Renal cortex interstitium (tissue), 11 donors: ENCODE measurements around the gene COL26A1. TPM values are rescaled to one million over a fixed set of nuclear protein-coding genes. Genes with fewer than 3 reads are reported as not detected.
"Not testable (repeated sequence)": the region's sequence is repeated elsewhere in the genome, so short reads cannot be mapped to it uniquely, and the experiment has no call there.

ENCODE experiments used
- DNase-seq, 11 donors: peaks; one replicate each; pipeline ENCODE4 v3.0.0-alpha.2; 2013; ENCODE audit warnings: low read depth in 9 of 11, low spot score in 4 of 11; ENCODE audit errors: extremely low read depth in 1 of 11
- polyA plus RNA-seq, 3 donors: library from polyadenylated mRNA; unstranded; fragments of 120-200 nt; gene quantifications; one replicate each; pipeline ENCODE4 v1.2.1, GENCODE V29; 2013; ENCODE audit not compliant: insufficient read length in 3 of 3

COL26A1 gene
- polyA plus RNA-seq, 3 donors = 22.3 to 34.7 (median 28.3) TPM

DNA sequence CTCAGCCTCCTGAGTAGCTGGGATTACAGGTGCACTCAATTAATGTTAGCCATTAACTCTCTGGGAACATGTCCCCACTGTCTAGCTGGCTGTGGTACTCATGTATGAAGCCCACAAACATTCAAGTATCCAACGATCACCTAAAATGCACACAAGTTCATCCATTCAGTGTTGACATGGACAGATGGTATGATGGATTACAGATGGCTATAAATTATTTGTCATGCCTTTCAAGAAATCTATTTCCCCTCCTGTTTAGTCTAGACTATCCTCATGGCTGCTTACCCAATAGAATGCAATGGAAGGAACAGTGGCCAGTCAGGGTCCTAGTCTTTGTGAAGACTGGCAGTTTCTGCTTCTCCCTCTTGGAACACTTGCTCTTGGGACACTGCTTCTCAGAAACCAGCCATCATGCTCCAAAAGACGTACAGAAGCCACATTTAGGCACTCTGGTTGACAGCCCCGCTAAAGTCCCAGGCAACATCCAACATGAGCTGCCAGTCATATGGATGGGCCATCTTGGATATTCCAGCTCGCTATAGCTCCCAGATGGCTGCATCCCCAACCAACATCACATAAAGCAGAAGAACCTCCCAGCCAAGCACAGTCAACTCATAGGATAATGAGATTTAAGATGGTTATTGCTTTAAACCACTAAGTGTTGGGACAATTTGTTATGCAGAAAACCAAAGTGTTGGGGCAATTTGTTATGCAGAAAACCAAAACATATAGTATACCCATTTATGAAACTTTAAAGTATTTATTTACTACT, 233.3 kb downstream of the COL26A1 start:
- no peak for DNase-seq

- no peak for DNase-seq
Observed at GRCh38 chr7:101596898-101597297, 234.2 kb downstream of the COL26A1 start.

DNA sequence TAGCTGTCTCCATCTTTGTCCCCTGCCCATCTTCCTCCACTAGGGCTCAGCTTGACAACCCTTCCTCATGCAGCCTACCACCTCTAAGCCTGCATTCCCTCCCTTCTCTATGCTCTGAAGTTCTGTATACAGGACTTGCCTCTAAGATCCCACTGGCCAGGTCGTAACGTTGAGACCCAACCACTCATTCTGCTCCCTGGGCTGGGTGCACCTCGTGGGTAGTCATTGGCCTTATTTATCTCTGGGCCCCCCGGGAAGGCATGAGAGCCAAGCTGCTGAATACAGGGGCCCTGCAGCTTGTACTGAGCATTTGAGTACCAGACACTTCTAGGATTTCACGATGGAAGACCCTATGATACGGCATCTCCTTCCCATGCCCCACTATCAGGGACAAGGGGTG, 235.3 kb downstream of the COL26A1 start:
- DNase-seq = no peak

GRCh38 chr7:101598422-101598985, 235.8 kb downstream of the COL26A1 start:
- DNase-seq = no peak

- DNase-seq = no peak
Observed at GRCh38 chr7:101598986-101599771, 236.5 kb downstream of the COL26A1 start.

DNA sequence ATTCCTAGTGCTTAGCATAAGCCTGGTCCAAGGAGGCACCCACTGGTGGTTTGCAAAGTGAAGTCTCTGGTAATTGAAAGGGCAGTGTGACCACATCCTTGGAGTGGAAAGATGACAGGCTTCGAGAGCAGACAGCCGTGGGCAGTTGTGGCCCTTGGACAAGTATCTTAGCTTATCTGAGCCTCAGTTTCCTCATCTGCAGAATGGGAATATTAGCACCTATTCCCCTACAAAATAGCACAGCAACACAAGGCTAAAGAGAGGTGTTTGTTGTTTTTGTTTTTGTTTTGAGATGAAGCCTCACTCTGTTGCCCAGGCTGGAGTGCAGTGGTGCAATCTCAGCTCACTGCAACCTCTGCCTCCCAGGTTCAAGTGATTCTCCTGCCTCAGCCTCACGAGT, 237.1 kb downstream of the COL26A1 start:
- no peak for DNase-seq

DNA sequence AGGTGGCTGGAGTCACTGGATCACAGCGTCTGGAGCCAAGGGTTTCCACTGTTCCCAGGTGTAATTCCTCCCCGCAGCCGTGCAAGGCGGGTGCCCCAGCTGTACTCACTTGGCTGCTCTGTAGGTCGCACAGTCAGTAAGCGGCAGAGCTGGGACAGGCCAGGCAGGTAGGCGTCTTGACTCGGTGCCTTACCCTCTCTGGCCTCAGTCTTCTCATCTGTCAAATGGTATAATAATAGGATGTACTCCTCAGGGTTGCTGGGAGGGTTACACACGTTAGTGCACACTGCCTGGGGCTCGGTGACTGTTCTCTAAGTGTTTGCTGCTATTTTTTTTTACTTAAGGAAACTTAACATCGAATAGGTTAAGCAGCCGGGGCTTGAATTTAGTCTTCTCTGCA, 239.4 kb downstream of the COL26A1 start:
- DNase-seq = no peak

GRCh38 chr7:101602484-101603241, 240.0 kb downstream of the COL26A1 start:
- DNase-seq = peak in 10 of 11 donors; percentile 62 to 82 (median 77)

DNA sequence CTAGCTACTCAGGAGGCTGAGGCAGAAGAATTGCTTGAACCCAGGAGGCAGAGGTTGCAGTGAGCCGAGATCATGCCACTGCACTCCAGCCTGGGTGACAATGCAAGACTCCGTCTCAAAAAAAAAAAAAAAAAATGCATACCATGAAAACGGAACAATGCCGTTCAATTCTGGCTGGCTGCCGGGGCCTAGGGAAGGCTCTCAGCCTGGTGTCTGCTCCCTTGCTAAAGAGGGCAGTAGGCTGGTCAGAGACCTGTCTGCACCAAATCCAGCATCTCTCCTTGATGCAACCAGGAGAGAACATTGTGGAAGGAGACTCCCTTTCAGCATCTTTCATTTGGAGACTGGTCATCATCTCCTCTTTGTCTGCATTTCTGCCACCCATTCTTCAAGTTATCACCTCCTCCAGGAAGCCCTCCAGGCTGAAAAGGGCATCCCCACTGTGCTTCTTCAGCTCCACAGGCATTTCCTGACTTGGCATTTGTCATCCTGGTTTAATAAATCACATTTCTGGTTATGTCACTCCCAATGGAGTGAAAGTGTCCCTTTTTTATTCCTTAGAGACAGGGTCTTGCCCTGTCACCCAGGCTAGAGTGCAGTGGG, 241.8 kb downstream of the COL26A1 start:
- no peak for DNase-seq

- DNase-seq = not testable (repeated sequence)
Observed at GRCh38 chr7:101604934-101605332, 242.3 kb downstream of the COL26A1 start.

DNA sequence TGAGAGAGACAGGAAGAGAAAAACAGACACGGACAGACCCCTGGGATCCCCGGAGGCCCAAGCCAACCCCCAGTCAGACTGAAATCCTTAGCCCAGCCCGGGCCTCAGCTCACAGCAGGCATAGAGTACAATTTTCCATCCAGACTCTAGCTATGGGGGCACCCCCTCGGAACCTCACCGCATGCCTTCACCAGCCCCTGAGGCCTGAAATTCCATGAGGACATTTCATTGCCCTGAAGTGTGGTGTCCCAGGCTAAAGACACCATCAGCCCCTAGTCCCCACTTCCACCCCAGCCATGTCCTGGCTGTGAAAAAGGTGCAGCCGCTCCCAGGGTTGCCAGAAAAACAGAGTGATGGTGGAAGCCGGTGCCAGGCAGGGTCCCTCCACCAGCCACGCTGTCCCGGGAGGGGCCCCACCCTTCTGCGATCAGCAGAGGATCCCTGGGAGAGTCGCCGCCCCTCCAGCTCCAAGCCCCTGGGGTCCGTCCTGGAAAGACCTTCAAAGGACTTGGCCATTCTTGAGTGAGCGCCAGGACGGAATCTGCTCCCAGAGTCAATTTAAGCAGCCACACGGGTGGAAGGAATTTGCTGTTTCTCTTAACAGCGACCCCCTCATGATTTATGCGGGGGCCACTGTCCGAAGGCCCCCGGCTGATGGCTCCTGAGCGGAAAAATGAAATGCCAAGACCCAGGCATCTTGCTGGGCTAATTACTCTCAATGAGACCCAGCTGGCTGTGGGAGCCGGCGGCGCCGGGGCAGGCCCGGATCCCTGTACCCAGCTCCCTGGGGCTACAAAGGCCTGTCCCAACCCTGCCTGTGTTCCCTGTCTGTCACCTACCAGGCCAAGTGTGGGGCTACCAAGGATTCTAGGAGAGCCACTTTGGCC, 243.2 kb downstream of the COL26A1 start:
- DNase-seq = no peak

DNA sequence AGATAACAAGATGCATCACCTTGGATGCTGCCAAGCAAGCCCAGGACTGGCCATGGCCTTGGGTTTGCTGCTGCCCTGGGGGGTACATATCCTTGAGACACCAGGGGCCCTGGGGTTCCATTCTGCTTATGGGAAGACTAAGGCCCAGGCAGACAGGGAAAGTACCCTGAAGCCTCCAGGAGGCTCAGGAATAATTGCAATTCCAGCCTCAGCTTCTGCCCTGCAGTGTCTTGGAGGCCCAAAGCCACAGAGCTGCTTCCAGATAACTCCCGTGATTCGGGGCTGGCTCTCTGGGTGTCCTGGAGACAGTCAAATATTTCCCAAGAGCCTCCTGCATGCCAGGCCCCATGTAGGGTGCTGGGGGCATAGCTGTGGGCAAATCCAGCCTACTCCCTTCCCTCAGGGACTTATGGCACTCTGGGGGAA, 243.8 kb downstream of the COL26A1 start:
- DNase-seq = no peak

Other genes starting within 250 kb of the COL26A1 start
- gene SERPINE1, start 235.8 kb upstream of the COL26A1 start, polyA plus RNA-seq = 1 to 10 TPM in 2 of 3 donors, under 1 TPM in 1; 0.89 to 1.5 (median 1.1) TPM
- gene AP1S1, start 208.4 kb upstream of the COL26A1 start, polyA plus RNA-seq = 10 to 100 TPM; 63.4 to 77.4 (median 73.4) TPM
- gene VGF, start 197.3 kb upstream of the COL26A1 start, polyA plus RNA-seq = under 1 TPM; 0.08 to 0.61 (median 0.17) TPM
- under 1 TPM in 2 of 3 donors, not detected in 1; 0.06 to 0.08 TPM for gene NAT16, start 182.6 kb upstream of the COL26A1 start, polyA plus RNA-seq
- 1 to 10 TPM in 1 of 3 donors, under 1 TPM in 2; 0.53 to 1.5 (median 0.99) TPM for gene MOGAT3, start 161.8 kb upstream of the COL26A1 start, polyA plus RNA-seq
- 10 to 100 TPM; 43.6 to 54.4 (median 53.0) TPM for gene PLOD3, start 145.3 kb upstream of the COL26A1 start, polyA plus RNA-seq
- 10 to 100 TPM; 50.2 to 76.5 (median 68.2) TPM for gene ZNHIT1, start 144.7 kb upstream of the COL26A1 start, polyA plus RNA-seq
- 10 to 100 TPM in 2 of 3 donors, 1 to 10 TPM in 1; 8.2 to 19.5 (median 12.1) TPM for gene CLDN15, start 125.1 kb upstream of the COL26A1 start, polyA plus RNA-seq
- gene FIS1, start 117.8 kb upstream of the COL26A1 start, polyA plus RNA-seq = 100 to 1,000 TPM; 131 to 168 (median 139) TPM
- gene IFT22, start 41.1 kb upstream of the COL26A1 start, polyA plus RNA-seq = 10 to 100 TPM; 71.4 to 78.3 (median 73.1) TPM